Measurements from ENCODE around the gene EFCAB11. TPM values are rescaled to one million over a fixed set of nuclear protein-coding genes. Genes with fewer than 3 reads are reported as not detected.
"Not testable (repeated sequence)": the region's sequence is repeated elsewhere in the genome, so short reads cannot be mapped to it uniquely, and the experiment has no call there.

EFCAB11 gene
- total and polyA plus RNA-seq, 2 donors (not counting 1 experiment from before 2014, with no cell fraction given): 4.2 to 13.8 TPM

GRCh38 chr14:89881839-89882238 lies 72.7 kb downstream of the EFCAB11 start:
- no peak for DNase-seq
- Mint-ChIP-seq H3K27ac (no peak overlapping the region), H3K4me1 (peaks cover 5% of the 10 kb centered on the region), H3K9me3 (ENCODE audit: insufficient read depth) (no peaks in the 10 kb centered on the region), H3K4me3 (no peak overlapping the region), H3K27me3 (no peaks in the 10 kb centered on the region)
- Histone ChIP-seq H3K79me2 (ENCODE audit: control insufficient read depth, insufficient read depth, low read length) (no peaks in the 10 kb centered on the region), H2AFZ (ENCODE audit: insufficient read depth, low read depth, low read length, poor library complexity, severe bottlenecking) (no peak overlapping the region), H4K20me1 (ENCODE audit: control insufficient read depth, insufficient read depth, low read length, poor library complexity, severe bottlenecking) (no peaks in the 10 kb centered on the region), H3K36me3 (replicated peaks in 1 of 2; ENCODE audit: control extremely low read depth in 1 of 2, control insufficient read depth in 1 of 2, extremely low read depth in 1 of 2, insufficient read depth in 2 of 2, low read length in 1 of 2) (no peaks in the 10 kb centered on the region), H3K9me3 (ENCODE audit: control extremely low read depth in 1 of 3, control insufficient read depth in 2 of 3, insufficient read depth in 1 of 3, low read length in 2 of 3) (no peaks in the 10 kb centered on the region), H3K4me1 (ENCODE audit: control insufficient read depth in 2 of 2, insufficient read depth in 2 of 2, low read length in 2 of 2) (peaks cover 0 to 4% of the 10 kb centered on the region in 2 donors), H3K9ac (ENCODE audit: low read length) (no peak overlapping the region), H3K27ac (ENCODE audit: low read length in 2 of 2) (no peak overlapping the region), H3K4me3 (ENCODE audit: control extremely low read depth in 1 of 5, extremely low read depth in 1 of 5, insufficient read depth in 1 of 5, low read depth in 2 of 5, low read length in 4 of 5) (no peak overlapping the region), H3K4me2 (replicated peaks; ENCODE audit: low read depth, low read length, poor library complexity, severe bottlenecking) (no peak overlapping the region), H3K27me3 (replicated peaks in 1 of 4; ENCODE audit: control extremely low read depth in 1 of 4, control insufficient read depth in 3 of 4, insufficient read depth in 4 of 4, low read length in 3 of 4) (no peaks in the 10 kb centered on the region)
- intact Hi-C loops (cut with micrococcal nuclease): no loop called here
- WGBS (ENCODE audit: insufficient coverage): no CpG with 5 or more reads among the region's 1 CpG
- no peak for ATAC-seq (ENCODE audit: low read depth)
- ChIA-PET POLR2A (no interaction called here), CTCF (no interaction called here)
- TF ChIP-seq EZH2 (IDR thresholded peaks at IDR 0.05; ENCODE audit: borderline replicate concordance, insufficient read depth, low read depth, low read length, poor library complexity, severe bottlenecking) (no peak), CTCF (IDR thresholded peaks at IDR 0.05) (no peak)

GRCh38 chr14:89874091-89874490 lies 80.4 kb downstream of the EFCAB11 start:
- H3K27ac Mint-ChIP-seq; CTCF ChIA-PET; H3K9me3 Mint-ChIP-seq (ENCODE audit: insufficient read depth); H3K27me3 Mint-ChIP-seq; POLR2A ChIA-PET; DNase-seq; H3K36me3 ChIP-seq (replicated peaks in 1 of 2; ENCODE audit: control extremely low read depth in 1 of 2, control insufficient read depth in 1 of 2, extremely low read depth in 1 of 2, insufficient read depth in 2 of 2, low read length in 1 of 2); H3K27me3 ChIP-seq (replicated peaks in 1 of 4; ENCODE audit: control extremely low read depth in 1 of 4, control insufficient read depth in 3 of 4, insufficient read depth in 4 of 4, low read length in 3 of 4); H3K27ac ChIP-seq (ENCODE audit: low read length in 2 of 2); H3K4me2 ChIP-seq (replicated peaks; ENCODE audit: low read depth, low read length, poor library complexity, severe bottlenecking); H4K20me1 ChIP-seq (ENCODE audit: control insufficient read depth, insufficient read depth, low read length, poor library complexity, severe bottlenecking); H3K4me3 ChIP-seq (ENCODE audit: control extremely low read depth in 1 of 5, extremely low read depth in 1 of 5, insufficient read depth in 1 of 5, low read depth in 2 of 5, low read length in 4 of 5); H3K4me3 Mint-ChIP-seq; H3K9ac ChIP-seq (ENCODE audit: low read length); H3K4me1 Mint-ChIP-seq; H3K4me1 ChIP-seq (ENCODE audit: control insufficient read depth in 2 of 2, insufficient read depth in 2 of 2, low read length in 2 of 2); H2AFZ ChIP-seq (ENCODE audit: insufficient read depth, low read depth, low read length, poor library complexity, severe bottlenecking); intact Hi-C loops (cut with micrococcal nuclease); H3K79me2 ChIP-seq (ENCODE audit: control insufficient read depth, insufficient read depth, low read length); ATAC-seq (ENCODE audit: low read depth): not testable (repeated sequence)
- H3K9me3 ChIP-seq (ENCODE audit: control extremely low read depth in 1 of 3, control insufficient read depth in 2 of 3, insufficient read depth in 1 of 3, low read length in 2 of 3): peaks cover 0 to 16% (median 6%) of the 10 kb centered on the region in 3 donors
- 90% methylated on average over 3 of the region's 3 CpGs for WGBS (ENCODE audit: insufficient coverage)

Data from B cell (primary cell).